HepG2 (cell line): ENCODE results near the gene TRIM27. TPM values are rescaled to one million over a fixed set of nuclear protein-coding genes. Genes with fewer than 3 reads are reported as not detected.

Experiments used
- CBX1 ChIP-seq: IDR thresholded peaks from one replicate; pipeline ENCODE4 v1.6.1; 2016; ENCODE audit warnings: antibody characterized with exemption, low read depth
- CEBPB ChIP-seq: IDR thresholded peaks from 2 replicates; pipeline ENCODE4 v1.6.1; 2011; ENCODE audit warnings: low read depth, low read length, improper control_type of control experiment, borderline replicate concordance
- HOXD1 ChIP-seq: sonication (generic); formaldehyde crosslinking; IDR thresholded peaks from 2 replicates; pipeline ENCODE4 v1.5.0; 2020; ENCODE audit warnings: missing genetic modification reagents
- LCORL ChIP-seq, 2 experiments: fragments of 450-650 bp in 1 of 2; sonication (generic) in 1 of 2; formaldehyde crosslinking in 1 of 2; IDR thresholded peaks; 2 replicates each; pipeline versions ENCODE4 v1.5.0 to v1.6.1; 2017 to 2020; ENCODE audit warnings: antibody characterized with exemption in 1 of 2, missing genetic modification reagents in 1 of 2
- PHF5A ChIP-seq: IDR thresholded peaks from one replicate; pipeline ENCODE4 v1.6.1; 2018; ENCODE audit warnings: low read depth, missing genetic modification reagents; ENCODE audit not compliant: unreplicated experiment
- TCF12 ChIP-seq, 2 experiments: fragments of 450-650 bp in 1 of 2; sonication (generic) in 1 of 2; formaldehyde crosslinking in 1 of 2; IDR thresholded peaks; 2 replicates each; pipeline versions ENCODE4 v1.6.1 to v1.8.0; 2017 to 2022; ENCODE audit warnings: antibody characterized with exemption in 1 of 2, mild to moderate bottlenecking in 1 of 2, missing genetic modification reagents in 1 of 2, moderate library complexity in 1 of 2
- ZNF235 ChIP-seq: sonication (generic); formaldehyde crosslinking; IDR thresholded peaks from 2 replicates; pipeline ENCODE4 v1.8.1; 2023; ENCODE audit warnings: mild to moderate bottlenecking, missing genetic modification reagents, borderline replicate concordance
- ZNF331 ChIP-seq: sonication (generic); formaldehyde crosslinking; IDR thresholded peaks from 2 replicates; pipeline ENCODE4 v1.4.0; 2020; ENCODE audit warnings: missing genetic modification reagents
- ZNF563 ChIP-seq: sonication (generic); formaldehyde crosslinking; IDR thresholded peaks from 2 replicates; pipeline ENCODE4 v1.8.0; 2022; ENCODE audit warnings: mild to moderate bottlenecking, moderate library complexity, missing genetic modification reagents
- ZSCAN31 ChIP-seq: sonication (generic); formaldehyde crosslinking; IDR thresholded peaks from 2 replicates; pipeline ENCODE4 v1.5.0; 2020; ENCODE audit warnings: low read depth, mild to moderate bottlenecking, missing genetic modification reagents
- polyA plus RNA-seq, 8 experiments: library from polyadenylated mRNA; depleted of rRNA in 3 of 8; stranded (reverse) in 7 of 8; unstranded in 1 of 8; fragments of >200 nt; fragmentation: Illumina TruSeq in 4 of 8; extraction: Trizol in 4 of 8; gene quantifications; 2 replicates each; pipeline versions ENCODE4 v1.2.1 to v1.2.3, GENCODE V29; 2011 to 2016; ENCODE audit warnings: low read depth in 4 of 8, missing spikeins in 1 of 8, mixed read lengths in 1 of 8; ENCODE audit not compliant: insufficient read depth in 1 of 8
- total RNA-seq, 5 experiments: library from RNA; depleted of rRNA; stranded (reverse); fragments of >200 nt; fragmentation: Illumina TruSeq; extraction: Trizol; gene quantifications; 2 replicates each; pipeline ENCODE4 v1.2.3, GENCODE V29; 2016; ENCODE audit warnings: low read depth in 1 of 5
- TF ChIP-seq, protein P1 (sequence below): sonication (generic); formaldehyde crosslinking; IDR thresholded peaks from 2 replicates; pipeline ENCODE4 v1.4.0; 2020; ENCODE audit warnings: missing genetic modification reagents
- TF ChIP-seq, protein P2 (sequence below): sonication (generic); formaldehyde crosslinking; IDR thresholded peaks from 2 replicates; pipeline ENCODE4 v1.4.0; 2020; ENCODE audit warnings: missing genetic modification reagents
- TF ChIP-seq, protein P3 (sequence below): sonication (generic); formaldehyde crosslinking; IDR thresholded peaks from 2 replicates; pipeline ENCODE4 v1.5.0; 2020; ENCODE audit warnings: mild to moderate bottlenecking, missing genetic modification reagents

The TRIM27 gene
- total and polyA plus RNA-seq, 2 of the 13 experiments (the other 11 are each of a cell fraction or from before 2014, with no cell fraction given): 88.6 to 112 TPM

DNA sequence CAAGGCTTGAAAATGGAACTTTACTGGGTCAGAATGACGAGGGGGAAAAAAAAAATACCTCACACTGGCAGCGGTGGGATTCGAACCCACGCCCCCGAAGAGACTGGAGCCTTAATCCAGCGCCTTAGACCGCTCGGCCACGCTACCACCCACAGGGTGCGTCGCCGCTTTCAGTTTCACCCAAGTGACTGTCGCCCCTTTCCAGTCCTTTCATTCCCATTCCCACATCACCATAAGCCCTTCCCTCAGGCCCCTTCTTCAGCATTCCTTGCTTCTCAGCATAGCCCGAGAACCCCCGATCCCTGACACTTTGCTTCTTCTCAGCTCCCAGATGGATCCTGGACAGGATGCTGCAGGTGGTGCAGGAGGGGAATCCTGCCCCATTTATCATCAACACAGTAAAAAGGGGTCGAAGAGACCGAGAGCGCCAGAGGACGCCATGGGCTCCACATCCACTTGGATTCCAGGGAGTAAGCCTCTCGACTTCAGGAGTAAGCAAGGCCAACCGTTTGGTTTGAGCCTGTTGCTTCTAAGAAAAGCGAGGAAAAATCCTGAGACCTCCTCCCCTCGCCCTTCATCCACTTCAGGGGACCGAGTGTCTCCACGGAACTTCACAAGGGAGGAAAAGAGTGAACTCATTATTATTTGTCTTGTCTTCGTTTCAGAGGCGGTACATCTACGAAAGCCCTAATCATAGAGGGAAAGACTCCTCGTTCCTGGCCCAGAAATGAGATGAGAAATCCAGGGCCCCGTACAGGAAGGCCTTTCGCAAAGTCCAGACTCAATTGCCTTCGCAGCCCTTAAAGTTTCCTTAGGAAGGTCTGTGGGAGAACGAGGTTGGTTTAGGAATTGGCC is 20.0 kb upstream of the TRIM27 start (continued):
- TF ChIP-seq, protein P1, sequence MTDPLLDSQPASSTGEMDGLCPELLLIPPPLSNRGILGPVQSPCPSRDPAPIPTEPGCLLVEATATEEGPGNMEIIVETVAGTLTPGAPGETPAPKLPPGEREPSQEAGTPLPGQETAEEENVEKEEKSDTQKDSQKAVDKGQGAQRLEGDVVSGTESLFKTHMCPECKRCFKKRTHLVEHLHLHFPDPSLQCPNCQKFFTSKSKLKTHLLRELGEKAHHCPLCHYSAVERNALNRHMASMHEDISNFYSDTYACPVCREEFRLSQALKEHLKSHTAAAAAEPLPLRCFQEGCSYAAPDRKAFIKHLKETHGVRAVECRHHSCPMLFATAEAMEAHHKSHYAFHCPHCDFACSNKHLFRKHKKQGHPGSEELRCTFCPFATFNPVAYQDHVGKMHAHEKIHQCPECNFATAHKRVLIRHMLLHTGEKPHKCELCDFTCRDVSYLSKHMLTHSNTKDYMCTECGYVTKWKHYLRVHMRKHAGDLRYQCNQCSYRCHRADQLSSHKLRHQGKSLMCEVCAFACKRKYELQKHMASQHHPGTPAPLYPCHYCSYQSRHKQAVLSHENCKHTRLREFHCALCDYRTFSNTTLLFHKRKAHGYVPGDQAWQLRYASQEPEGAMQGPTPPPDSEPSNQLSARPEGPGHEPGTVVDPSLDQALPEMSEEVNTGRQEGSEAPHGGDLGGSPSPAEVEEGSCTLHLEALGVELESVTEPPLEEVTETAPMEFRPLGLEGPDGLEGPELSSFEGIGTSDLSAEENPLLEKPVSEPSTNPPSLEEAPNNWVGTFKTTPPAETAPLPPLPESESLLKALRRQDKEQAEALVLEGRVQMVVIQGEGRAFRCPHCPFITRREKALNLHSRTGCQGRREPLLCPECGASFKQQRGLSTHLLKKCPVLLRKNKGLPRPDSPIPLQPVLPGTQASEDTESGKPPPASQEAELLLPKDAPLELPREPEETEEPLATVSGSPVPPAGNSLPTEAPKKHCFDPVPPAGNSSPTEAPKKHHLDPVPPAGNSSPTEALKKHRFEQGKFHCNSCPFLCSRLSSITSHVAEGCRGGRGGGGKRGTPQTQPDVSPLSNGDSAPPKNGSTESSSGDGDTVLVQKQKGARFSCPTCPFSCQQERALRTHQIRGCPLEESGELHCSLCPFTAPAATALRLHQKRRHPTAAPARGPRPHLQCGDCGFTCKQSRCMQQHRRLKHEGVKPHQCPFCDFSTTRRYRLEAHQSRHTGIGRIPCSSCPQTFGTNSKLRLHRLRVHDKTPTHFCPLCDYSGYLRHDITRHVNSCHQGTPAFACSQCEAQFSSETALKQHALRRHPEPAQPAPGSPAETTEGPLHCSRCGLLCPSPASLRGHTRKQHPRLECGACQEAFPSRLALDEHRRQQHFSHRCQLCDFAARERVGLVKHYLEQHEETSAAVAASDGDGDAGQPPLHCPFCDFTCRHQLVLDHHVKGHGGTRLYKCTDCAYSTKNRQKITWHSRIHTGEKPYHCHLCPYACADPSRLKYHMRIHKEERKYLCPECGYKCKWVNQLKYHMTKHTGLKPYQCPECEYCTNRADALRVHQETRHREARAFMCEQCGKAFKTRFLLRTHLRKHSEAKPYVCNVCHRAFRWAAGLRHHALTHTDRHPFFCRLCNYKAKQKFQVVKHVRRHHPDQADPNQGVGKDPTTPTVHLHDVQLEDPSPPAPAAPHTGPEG (CRISPR knock-in tag): no peak
- no peak for TF ChIP-seq ZNF563 (CRISPR knock-in tag)
- TF ChIP-seq CBX1: peak; percentile 75
- TF ChIP-seq CEBPB: no peak
- peak; percentile 74; the same call in 1 of the 2 replicates for TF ChIP-seq ZNF331 (CRISPR knock-in tag)
- 0 out of 2 replicates have a peak, but pooled peaks have one; percentile 43 for TF ChIP-seq HOXD1 (CRISPR knock-in tag)
- TF ChIP-seq TCF12 (IDR thresholded peaks at IDR 0.05): no peak
- TF ChIP-seq TCF12 (CRISPR knock-in tag; IDR thresholded peaks at IDR 0.05): 0 out of 2 replicates have a peak, but pooled peaks have one; percentile 20
- no peak for TF ChIP-seq PHF5A (CRISPR knock-in tag)
- TF ChIP-seq, protein P2, sequence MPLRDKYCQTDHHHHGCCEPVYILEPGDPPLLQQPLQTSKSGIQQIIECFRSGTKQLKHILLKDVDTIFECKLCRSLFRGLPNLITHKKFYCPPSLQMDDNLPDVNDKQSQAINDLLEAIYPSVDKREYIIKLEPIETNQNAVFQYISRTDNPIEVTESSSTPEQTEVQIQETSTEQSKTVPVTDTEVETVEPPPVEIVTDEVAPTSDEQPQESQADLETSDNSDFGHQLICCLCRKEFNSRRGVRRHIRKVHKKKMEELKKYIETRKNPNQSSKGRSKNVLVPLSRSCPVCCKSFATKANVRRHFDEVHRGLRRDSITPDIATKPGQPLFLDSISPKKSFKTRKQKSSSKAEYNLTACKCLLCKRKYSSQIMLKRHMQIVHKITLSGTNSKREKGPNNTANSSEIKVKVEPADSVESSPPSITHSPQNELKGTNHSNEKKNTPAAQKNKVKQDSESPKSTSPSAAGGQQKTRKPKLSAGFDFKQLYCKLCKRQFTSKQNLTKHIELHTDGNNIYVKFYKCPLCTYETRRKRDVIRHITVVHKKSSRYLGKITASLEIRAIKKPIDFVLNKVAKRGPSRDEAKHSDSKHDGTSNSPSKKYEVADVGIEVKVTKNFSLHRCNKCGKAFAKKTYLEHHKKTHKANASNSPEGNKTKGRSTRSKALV: no peak
- TF ChIP-seq LCORL (IDR thresholded peaks at IDR 0.05): no peak
- no peak; the same call in 1 of the 2 replicates for TF ChIP-seq LCORL (CRISPR knock-in tag; IDR thresholded peaks at IDR 0.05)
- TF ChIP-seq ZSCAN31 (CRISPR knock-in tag): peak; percentile 48; the same call in 1 of the 2 replicates
- TF ChIP-seq, protein P3, sequence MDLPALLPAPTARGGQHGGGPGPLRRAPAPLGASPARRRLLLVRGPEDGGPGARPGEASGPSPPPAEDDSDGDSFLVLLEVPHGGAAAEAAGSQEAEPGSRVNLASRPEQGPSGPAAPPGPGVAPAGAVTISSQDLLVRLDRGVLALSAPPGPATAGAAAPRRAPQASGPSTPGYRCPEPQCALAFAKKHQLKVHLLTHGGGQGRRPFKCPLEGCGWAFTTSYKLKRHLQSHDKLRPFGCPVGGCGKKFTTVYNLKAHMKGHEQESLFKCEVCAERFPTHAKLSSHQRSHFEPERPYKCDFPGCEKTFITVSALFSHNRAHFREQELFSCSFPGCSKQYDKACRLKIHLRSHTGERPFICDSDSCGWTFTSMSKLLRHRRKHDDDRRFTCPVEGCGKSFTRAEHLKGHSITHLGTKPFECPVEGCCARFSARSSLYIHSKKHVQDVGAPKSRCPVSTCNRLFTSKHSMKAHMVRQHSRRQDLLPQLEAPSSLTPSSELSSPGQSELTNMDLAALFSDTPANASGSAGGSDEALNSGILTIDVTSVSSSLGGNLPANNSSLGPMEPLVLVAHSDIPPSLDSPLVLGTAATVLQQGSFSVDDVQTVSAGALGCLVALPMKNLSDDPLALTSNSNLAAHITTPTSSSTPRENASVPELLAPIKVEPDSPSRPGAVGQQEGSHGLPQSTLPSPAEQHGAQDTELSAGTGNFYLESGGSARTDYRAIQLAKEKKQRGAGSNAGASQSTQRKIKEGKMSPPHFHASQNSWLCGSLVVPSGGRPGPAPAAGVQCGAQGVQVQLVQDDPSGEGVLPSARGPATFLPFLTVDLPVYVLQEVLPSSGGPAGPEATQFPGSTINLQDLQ (CRISPR knock-in tag): peak; percentile 74; the same call in 1 of the 2 replicates
- TF ChIP-seq ZNF235 (CRISPR knock-in tag): no peak
